GM18858 (cell line): ENCODE data around the gene MTM1.

Experiments used
- ATAC-seq: cut with Tn5 transposase; IDR thresholded peaks from one replicate; pipeline ENCODE4 v1.9.1; 2021; ENCODE audit not compliant: unreplicated experiment

Gene MTM1

GRCh38 chrX:150568320-150569154, at the start of gene MTM1:
TSS of gene MTM1 (plus strand) at chrX:150568621. CDS start at chrX:150592615, 23,994 bp downstream.
- ATAC-seq: peak; percentile 92

- no peak for ATAC-seq
Measured at GRCh38 chrX:150522494-150522893, 45.9 kb upstream of the MTM1 start.

- ATAC-seq: no peak
Measured at GRCh38 chrX:150525061-150525919, 43.1 kb upstream of the MTM1 start.

DNA sequence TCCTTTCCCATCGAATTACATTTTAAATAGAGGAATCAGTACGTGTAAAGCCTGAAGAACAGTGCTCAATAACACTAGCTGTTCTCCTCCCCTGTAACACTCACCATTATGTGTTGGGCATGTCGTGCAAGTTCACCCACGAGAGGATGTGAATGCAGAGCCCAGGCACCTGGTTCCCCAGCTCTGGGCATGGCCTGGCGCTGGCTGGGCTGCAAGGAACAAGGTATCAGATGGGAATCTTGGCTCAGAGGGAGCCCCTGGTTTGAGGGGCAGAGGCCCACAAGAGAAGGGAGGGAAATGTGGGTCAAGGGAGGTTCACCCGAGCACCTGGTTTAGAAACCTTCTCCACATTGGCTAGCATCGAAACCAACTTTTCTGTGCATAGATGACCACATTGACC, 41.7 kb upstream of the MTM1 start:
- no peak for ATAC-seq

GRCh38 chrX:150527108-150527507, 41.3 kb upstream of the MTM1 start:
- ATAC-seq: no peak

DNA sequence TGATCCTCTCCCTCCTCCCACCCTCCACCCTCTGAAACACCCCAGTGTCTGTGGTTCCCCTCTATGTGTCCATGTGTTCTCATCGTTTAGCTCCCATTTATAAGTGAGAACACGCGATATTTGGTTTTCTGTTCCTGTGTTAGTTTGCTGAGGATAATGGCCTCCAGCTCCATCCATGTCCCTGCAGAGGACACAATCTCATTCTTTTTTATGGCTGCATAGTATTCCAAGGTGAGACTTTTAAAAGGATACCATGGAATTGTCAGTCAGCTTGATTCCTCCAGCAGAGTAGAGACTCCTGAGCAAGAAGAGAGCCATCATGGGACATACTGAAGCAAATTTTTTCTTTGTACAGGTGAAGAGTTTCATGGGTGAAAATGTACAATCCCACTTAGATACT, 38.8 kb upstream of the MTM1 start:
- no peak for ATAC-seq

DNA sequence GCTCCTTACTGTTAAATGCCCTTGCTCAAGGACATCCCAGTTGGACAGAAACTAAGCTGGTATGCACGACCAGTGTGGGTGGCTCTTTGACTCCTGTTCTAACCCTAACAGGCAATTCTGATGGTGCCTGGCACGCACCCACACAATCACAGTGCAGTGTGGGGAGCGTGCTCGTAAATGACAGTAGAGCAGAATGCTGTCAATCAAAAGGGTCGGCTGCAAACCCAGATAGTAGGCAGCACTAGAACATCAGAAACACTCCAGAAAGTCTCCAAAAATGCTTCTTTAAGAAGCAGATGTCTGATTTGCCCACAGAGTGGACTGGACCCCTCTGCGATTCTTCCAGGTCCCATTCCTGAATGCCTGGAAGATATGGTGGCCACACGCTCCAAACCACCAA, 37.6 kb upstream of the MTM1 start:
- ATAC-seq: no peak

DNA sequence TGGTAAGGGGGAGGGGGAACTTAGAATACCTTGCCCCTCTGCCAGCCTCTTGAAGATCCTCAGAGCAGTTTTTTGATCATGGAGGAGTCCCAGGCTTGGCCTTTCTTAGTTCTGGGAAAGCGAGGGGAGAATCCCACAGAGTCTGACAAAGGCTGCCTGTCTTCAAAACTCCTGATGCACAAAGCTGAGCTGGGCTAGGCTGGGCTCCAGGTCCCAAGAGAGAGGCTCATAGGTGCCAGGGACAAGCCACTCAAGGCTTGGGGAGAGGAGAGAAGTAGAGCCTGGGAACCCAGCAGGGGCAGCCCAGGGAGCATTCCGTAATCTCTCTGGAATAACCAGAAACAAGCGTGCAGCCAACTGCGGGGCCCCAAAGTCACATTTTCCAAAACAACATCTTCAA, 37.0 kb upstream of the MTM1 start:
- ATAC-seq: no peak

GRCh38 chrX:150533863-150534262, 34.6 kb upstream of the MTM1 start:
- ATAC-seq: no peak

DNA sequence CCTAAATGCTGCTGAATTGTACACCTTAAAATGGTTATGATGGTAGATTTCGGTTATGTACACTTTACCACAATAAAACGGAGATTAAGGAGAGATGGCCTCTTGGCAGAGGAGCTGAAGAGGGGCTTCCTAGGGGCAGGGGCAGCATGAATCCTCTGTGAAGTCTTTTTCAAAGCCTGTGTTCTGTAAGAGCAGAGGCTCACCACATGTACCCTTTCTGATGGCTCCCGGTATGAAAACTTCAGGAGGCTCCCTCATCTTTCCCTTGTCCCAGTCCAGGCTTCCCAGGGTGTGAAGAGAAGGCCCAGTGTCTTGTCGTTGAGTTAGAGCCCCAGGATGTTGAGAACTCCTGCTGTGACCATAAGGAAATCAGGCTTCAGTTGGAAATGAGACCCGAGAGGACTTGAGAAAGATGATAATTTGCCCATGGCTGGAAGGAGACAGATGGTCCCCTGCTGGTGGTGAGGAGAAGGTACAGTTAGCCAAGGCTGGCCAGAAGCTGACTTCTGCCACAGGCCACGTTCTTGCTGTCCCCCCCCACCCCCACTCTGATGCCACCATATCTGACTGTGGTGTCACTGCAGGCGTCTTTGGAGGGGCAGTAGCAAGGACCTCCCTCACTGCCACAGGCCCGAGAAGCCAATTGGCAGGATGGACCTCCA, 31.8 kb upstream of the MTM1 start:
- no peak for ATAC-seq

DNA sequence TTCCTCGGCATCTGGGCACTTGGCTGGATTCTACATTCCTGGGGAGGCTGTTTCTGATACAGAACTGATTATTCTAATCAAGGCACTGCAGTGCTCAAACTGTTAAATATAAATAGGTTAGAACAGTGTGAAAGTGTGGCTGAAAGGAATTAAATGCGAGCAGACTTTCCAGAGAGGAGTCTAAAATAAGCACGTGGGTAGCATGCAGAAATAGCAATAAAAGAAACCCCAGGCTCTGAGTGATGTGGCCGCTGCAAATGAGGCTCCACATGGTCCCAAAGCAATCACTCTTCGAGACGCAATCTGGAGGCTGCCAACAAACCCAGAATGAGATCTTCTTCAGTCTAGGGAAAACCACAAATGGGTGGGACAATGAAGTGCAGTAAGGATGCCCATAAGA, 30.6 kb upstream of the MTM1 start:
- no peak for ATAC-seq

- no peak for ATAC-seq
Measured at GRCh38 chrX:150540965-150541364, 27.5 kb upstream of the MTM1 start.

- peak; percentile 27 for ATAC-seq
Measured at GRCh38 chrX:150542846-150543229, 25.6 kb upstream of the MTM1 start.

DNA sequence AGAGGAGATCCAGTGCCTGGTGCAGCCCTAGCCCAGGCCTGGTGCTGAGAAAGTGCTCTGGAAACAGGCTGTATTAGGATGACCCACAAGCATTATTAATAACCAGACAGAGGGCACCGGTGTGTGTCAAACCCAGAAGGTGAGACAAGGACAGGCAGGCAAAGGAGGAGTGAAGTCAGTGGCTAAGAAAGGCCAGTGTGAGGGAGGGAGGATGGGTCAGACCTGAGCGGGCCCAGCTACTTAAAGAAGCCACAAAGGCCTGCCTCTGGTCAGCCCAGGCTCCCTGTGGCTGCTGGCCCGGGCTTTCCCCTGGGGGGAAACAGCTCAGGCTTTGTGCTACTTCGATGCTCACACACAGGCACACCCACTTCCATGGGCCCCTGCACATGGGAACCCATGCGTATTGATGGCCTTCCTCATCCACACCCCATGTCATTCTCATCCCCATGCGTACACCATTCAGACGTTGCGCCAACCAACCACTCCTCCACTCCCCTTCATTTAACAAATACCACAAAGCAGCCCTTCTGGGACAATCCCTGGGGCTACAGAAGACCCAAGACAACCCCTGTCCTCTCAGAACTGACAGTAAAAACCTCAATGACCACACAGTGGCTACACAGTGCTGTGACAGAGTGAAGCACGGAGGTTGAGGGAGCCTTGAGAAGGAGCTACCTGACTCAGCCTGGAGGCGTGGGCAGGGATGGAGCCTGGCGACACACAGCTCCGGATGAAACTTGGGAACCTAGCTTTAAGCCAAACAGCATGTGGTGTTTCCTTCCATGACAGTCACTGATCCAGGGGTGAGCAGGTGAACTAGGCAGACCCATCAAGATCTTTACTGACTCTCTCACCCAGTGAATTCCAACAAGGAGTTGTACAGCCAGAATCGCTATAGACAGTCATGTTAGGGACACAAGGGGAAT, 24.9 kb upstream of the MTM1 start:
- peak; percentile 45 for ATAC-seq

DNA sequence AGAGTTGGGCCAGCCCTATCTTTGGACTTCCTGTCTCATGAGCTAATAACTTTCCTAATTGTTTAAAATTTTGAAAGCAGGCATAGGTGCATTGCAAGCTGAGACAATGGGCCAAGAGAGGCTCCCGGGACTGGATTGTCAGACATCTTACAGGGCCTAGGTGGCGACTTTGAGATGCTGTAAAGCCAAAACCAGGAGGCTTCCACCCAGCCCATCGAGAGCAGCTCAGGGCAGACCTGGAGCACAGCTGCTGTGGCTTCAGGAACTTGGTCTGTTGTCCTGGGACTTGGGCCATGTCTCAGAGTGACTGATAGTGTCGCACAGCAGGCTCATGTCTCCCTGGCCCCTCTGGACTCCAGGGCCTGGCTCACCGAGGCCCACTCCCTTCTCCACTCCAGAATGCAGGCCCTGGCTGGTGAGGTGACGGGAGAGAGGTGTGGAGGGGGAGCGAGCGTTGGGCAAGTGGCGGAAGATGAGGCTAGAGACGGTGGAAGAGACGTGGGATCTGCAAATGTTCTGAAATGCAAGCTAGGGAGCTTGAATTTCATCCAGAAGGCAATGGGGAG, 24.1 kb upstream of the MTM1 start:
- no peak for ATAC-seq

GRCh38 chrX:150544835-150545770, 23.3 kb upstream of the MTM1 start:
- ATAC-seq: no peak

DNA sequence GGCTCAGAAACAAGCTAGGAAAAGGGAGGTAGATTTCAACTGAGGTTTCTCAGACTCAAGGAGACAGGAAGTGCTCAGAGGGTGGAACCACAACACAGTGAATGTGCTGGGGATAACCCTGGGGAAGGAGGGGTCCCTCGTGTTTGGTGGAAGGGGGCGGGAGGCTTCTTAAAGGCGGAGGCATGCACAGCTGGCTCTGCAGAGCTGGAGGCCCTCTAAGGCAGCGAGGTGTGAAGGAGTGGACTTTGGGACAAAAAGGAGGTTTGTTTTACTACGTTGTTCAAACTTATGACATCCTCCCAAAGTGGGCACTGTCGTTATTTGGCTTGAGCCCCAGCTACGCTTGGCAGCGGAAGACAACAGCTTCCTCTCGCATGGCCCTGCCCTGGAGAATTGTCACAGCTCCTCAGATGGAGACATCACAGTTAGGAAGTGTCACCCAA, 21.7 kb upstream of the MTM1 start:
- no peak for ATAC-seq

- ATAC-seq: peak; percentile 32
Measured at GRCh38 chrX:150547375-150548115, 20.9 kb upstream of the MTM1 start.
